CD4-positive, CD25-positive, alpha-beta regulatory T cell (primary cell): Measurements from ENCODE around the gene EBF4. TPM values are rescaled to one million over a fixed set of nuclear protein-coding genes. Genes with fewer than 3 reads are reported as not detected.

Experiments used
- ATAC-seq, 2 donors: fragments of 150-1000 bp; cut with Tn5 transposase; one replicate each; pipeline ENCODE4 v1.10.0; 2021; ENCODE audit warnings: low read depth in 2 of 2, moderate number of reproducible peaks in 2 of 2, moderate library complexity in 1 of 2
- DNase-seq, 3 donors: peaks; one replicate each; pipeline versions ENCODE4 v3.0.0 to v3.0.0-alpha.2; 2012 to 2022; ENCODE audit warnings: mixed read lengths in 1 of 3
- H3K27ac ChIP-seq: one replicate; pipeline ENCODE4 v1.7.0; 2013; ENCODE audit warnings: mild to moderate bottlenecking, low read length; ENCODE audit not compliant: insufficient read depth, poor library complexity, severe bottlenecking
- H3K27me3 ChIP-seq: one replicate; pipeline ENCODE4 v1.7.0; 2013; ENCODE audit warnings: low read length; ENCODE audit not compliant: control insufficient read depth, insufficient read depth
- H3K36me3 ChIP-seq: one replicate; pipeline ENCODE4 v1.7.0; 2013; ENCODE audit warnings: mild to moderate bottlenecking, low read length, moderate library complexity; ENCODE audit not compliant: control insufficient read depth, insufficient read depth
- H3K4me1 ChIP-seq: 2 replicates; pipeline ENCODE4 v1.7.0; 2013; ENCODE audit warnings: mild to moderate bottlenecking, low read length; ENCODE audit not compliant: insufficient read depth, control insufficient read depth, poor library complexity, severe bottlenecking
- H3K4me3 ChIP-seq: one replicate; pipeline ENCODE4 v1.7.0; 2013; ENCODE audit warnings: low read depth, mild to moderate bottlenecking, low read length, moderate library complexity
- H3K9me3 ChIP-seq, 2 experiments: 1 replicate in 1 of 2; 2 replicates in 1 of 2; pipeline ENCODE4 v1.7.0; 2013; ENCODE audit warnings: low read length in 2 of 2, mild to moderate bottlenecking in 1 of 2, moderate library complexity in 1 of 2; ENCODE audit not compliant: control insufficient read depth in 2 of 2
- H3K27ac Mint-ChIP-seq, 3 donors: one replicate each; pipeline ENCODE4 v1.8.0; 2020 to 2022; ENCODE audit warnings: mild to moderate bottlenecking in 3 of 3, mixed read lengths in 3 of 3, moderate library complexity in 2 of 3
- H3K27me3 Mint-ChIP-seq: one replicate; pipeline ENCODE4 v1.8.0; 2022; ENCODE audit warnings: mild to moderate bottlenecking, mixed read lengths
- H3K36me3 Mint-ChIP-seq: one replicate; pipeline ENCODE4 v1.8.0; 2020; ENCODE audit warnings: mixed read lengths
- H3K4me1 Mint-ChIP-seq, 4 donors: one replicate each; pipeline ENCODE4 v1.8.0; 2020 to 2022; ENCODE audit warnings: mixed read lengths in 4 of 4, mild to moderate bottlenecking in 1 of 4
- H3K4me3 Mint-ChIP-seq, 4 donors: one replicate each; pipeline ENCODE4 v1.8.0; 2020 to 2022; ENCODE audit warnings: mild to moderate bottlenecking in 4 of 4, mixed read lengths in 4 of 4, moderate library complexity in 3 of 4
- H3K9me3 Mint-ChIP-seq, 7 donors: one replicate each; pipeline ENCODE4 v1.8.0; 2020 to 2022; ENCODE audit warnings: mixed read lengths in 7 of 7, mild to moderate bottlenecking in 3 of 7, moderate library complexity in 2 of 7
- polyA plus RNA-seq, 4 donors: library from polyadenylated mRNA; unstranded; fragments of 300-500 nt; fragmentation: Illumina TruSeq; gene quantifications; one replicate each; pipeline ENCODE4 v1.2.3, GENCODE V29; 2021
- total RNA-seq: library from RNA; stranded (reverse); gene quantifications from one replicate; pipeline ENCODE4 v1.2.3, GENCODE V29; 2022

The EBF4 gene
- total and polyA plus RNA-seq, 5 donors from 2014 or later, result 0.36 to 1.8 (median 0.76) TPM; not detected in 2

GRCh38 chr20:2654831-2655230 lies 37.7 kb upstream of the EBF4 start:
- Histone ChIP-seq H3K36me3 (peaks cover 58% of the 10 kb centered on the region), H3K27me3 (no peaks in the 10 kb centered on the region), H3K27ac (no peak overlapping the region), H3K4me3 (no peak overlapping the region), H3K9me3 (no peaks in the 10 kb centered on the region), H3K4me1 (peaks cover 34% of the 10 kb centered on the region)
- Mint-ChIP-seq H3K4me1 (peaks cover 9 to 40% (median 18%) of the 10 kb centered on the region in 4 donors), H3K9me3 (no peaks in the 10 kb centered on the region), H3K36me3 (peaks cover 44% of the 10 kb centered on the region), H3K27me3 (no peaks in the 10 kb centered on the region), H3K4me3 (peak overlapping the region; percentile 91 to 93 (median 92)), H3K27ac (peak overlapping the region in 1 of 3 donors; percentile 46)
- ATAC-seq (no peak), DNase-seq (no peak)

DNA sequence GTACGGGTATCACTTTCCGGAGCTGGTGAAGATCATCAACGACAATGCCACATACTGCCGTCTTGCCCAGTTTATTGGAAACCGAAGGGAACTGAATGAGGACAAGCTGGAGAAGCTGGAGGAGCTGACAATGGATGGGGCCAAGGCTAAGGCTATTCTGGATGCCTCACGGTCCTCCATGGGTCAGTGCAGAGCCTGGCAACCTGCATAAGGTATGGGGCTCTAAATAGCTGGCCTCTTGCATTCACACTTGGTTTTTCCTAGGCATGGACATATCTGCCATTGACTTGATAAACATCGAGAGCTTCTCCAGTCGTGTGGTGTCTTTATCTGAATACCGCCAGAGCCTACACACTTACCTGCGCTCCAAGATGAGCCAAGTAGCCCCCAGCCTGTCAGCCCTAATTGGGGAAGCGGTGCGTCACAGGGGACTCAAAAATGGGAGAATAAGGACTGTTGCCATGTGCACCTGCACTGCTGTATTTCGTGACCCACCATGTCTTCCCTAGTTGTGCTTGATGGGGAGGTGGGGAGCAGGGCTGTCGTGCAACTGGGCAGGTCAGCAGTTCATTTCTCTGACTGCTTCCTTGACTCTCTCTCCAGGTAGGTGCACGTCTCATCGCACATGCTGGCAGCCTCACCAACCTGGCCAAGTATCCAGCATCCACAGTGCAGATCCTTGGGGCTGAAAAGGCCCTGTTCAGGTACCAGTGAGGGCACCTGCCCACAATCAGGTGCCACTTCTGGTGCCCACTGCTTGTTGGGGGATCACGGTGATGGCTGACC lies 37.1 kb upstream of the EBF4 start:
- Mint-ChIP-seq H3K36me3 (peaks cover 51% of the 10 kb centered on the region), H3K27ac (no peak overlapping the region), H3K4me3 (peak overlapping the region; percentile 16 to 93 (median 64)), H3K27me3 (no peaks in the 10 kb centered on the region), H3K9me3 (no peaks in the 10 kb centered on the region), H3K4me1 (peaks cover 9 to 33% (median 17%) of the 10 kb centered on the region in 4 donors)
- no peak overlapping the region for H3K4me3 ChIP-seq
- H3K9me3 ChIP-seq, result no peaks in the 10 kb centered on the region
- no peak overlapping the region for H3K27ac ChIP-seq
- H3K27me3 ChIP-seq, result no peaks in the 10 kb centered on the region
- peaks cover 34% of the 10 kb centered on the region for H3K4me1 ChIP-seq
- ATAC-seq (no peak), DNase-seq (no peak)
- H3K36me3 ChIP-seq, result peaks cover 65% of the 10 kb centered on the region

GRCh38 chr20:2656471-2657117 lies 36.0 kb upstream of the EBF4 start:
- H3K27me3 Mint-ChIP-seq, result no peaks in the 10 kb centered on the region
- peaks cover 58% of the 10 kb centered on the region for H3K36me3 Mint-ChIP-seq
- no peaks in the 10 kb centered on the region for H3K9me3 Mint-ChIP-seq
- peaks cover 9 to 28% (median 17%) of the 10 kb centered on the region in 4 donors for H3K4me1 Mint-ChIP-seq
- peak overlapping the region in 2 of 4 donors; percentile 56 to 65 for H3K4me3 Mint-ChIP-seq
- ATAC-seq (no peak), DNase-seq (no peak)
- no peak overlapping the region for H3K27ac Mint-ChIP-seq
- Histone ChIP-seq H3K9me3 (no peaks in the 10 kb centered on the region), H3K4me1 (peaks cover 26% of the 10 kb centered on the region), H3K27me3 (no peaks in the 10 kb centered on the region), H3K36me3 (peaks cover 75% of the 10 kb centered on the region), H3K4me3 (no peak overlapping the region), H3K27ac (no peak overlapping the region)

GRCh38 chr20:2657241-2657640 lies 35.3 kb upstream of the EBF4 start:
- DNase-seq (no peak), ATAC-seq (no peak)
- Mint-ChIP-seq H3K36me3 (peaks cover 65% of the 10 kb centered on the region), H3K4me1 (peaks cover 11 to 35% (median 23%) of the 10 kb centered on the region in 4 donors), H3K9me3 (no peaks in the 10 kb centered on the region), H3K4me3 (peak overlapping the region in 1 of 4 donors; percentile 65), H3K27me3 (no peaks in the 10 kb centered on the region), H3K27ac (peak overlapping the region in 1 of 3 donors; percentile 56)
- H3K27ac ChIP-seq, result no peak overlapping the region
- no peaks in the 10 kb centered on the region for H3K9me3 ChIP-seq
- H3K27me3 ChIP-seq, result no peaks in the 10 kb centered on the region
- H3K4me3 ChIP-seq, result no peak overlapping the region
- H3K36me3 ChIP-seq, result peaks cover 81% of the 10 kb centered on the region
- peaks cover 20% of the 10 kb centered on the region for H3K4me1 ChIP-seq

- Histone ChIP-seq H3K36me3 (peaks cover 83% of the 10 kb centered on the region), H3K9me3 (no peaks in the 10 kb centered on the region), H3K27ac (no peak overlapping the region), H3K27me3 (no peaks in the 10 kb centered on the region), H3K4me3 (no peak overlapping the region), H3K4me1 (peaks cover 20% of the 10 kb centered on the region)
- H3K4me1 Mint-ChIP-seq, result peaks cover 14 to 36% (median 25%) of the 10 kb centered on the region in 4 donors
- peak overlapping the region in 1 of 4 donors; percentile 95 for H3K4me3 Mint-ChIP-seq
- H3K27me3 Mint-ChIP-seq, result no peaks in the 10 kb centered on the region
- no peak for DNase-seq
- peak overlapping the region in 1 of 3 donors; percentile 83 for H3K27ac Mint-ChIP-seq
- H3K36me3 Mint-ChIP-seq, result peaks cover 67% of the 10 kb centered on the region
- no peak for ATAC-seq
- no peaks in the 10 kb centered on the region for H3K9me3 Mint-ChIP-seq
These were observed 34.9 kb upstream of the EBF4 start for GRCh38 chr20:2657674-2658073.

DNA sequence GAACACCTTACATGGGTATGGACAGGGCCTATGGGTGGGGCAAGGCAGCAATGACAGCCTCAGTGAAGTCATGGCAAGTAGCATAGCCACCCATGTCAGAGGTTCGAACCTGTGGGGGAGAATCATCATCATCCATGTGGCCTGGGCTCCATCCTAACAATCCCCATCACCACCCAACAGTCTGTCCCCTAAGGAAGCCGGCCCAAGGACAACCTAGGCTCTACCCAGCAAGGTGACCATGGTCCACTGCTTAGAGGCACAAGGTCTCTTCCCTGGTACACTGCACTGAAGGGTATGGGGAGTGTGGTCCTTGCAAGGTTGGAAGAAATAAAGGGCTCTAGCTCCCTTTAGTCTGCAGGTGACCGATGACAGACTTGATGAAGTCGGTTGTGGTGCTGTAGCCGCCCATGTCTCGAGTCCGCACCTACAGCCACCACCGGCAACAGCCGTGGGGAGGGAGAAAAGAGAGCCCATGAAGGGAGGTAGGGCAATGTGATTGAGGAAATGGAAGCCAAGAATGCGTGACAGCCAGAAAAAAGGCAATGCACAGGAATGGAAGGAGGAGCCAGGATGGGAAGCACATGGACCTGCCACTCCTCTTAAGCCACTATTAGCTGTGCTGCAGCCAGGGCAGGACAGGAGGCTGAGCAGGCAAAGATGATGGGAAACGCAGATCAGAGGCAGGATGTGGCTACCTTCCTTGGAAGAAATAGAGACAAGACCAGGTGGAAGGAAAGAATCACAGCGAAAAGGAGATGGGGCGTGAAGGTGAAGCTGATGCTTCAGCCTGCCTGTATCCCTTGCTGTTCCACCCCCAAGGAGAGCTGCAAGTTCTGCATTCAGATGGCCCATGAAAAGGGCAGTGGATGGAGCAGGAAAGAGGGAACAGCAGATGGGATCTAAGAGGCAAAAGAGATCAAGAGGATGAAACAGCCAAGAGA lies 33.9 kb upstream of the EBF4 start:
- Histone ChIP-seq H3K4me3 (no peak overlapping the region), H3K27ac (no peak overlapping the region), H3K36me3 (peaks cover 83% of the 10 kb centered on the region), H3K27me3 (no peaks in the 10 kb centered on the region), H3K9me3 (no peaks in the 10 kb centered on the region), H3K4me1 (peaks cover 19% of the 10 kb centered on the region)
- DNase-seq, result no peak
- Mint-ChIP-seq H3K9me3 (no peaks in the 10 kb centered on the region), H3K36me3 (peaks cover 67% of the 10 kb centered on the region), H3K4me1 (peaks cover 14 to 40% (median 24%) of the 10 kb centered on the region in 4 donors), H3K4me3 (peak overlapping the region in 2 of 4 donors; percentile 48 to 95), H3K27me3 (no peaks in the 10 kb centered on the region), H3K27ac (no peak overlapping the region)
- ATAC-seq, result no peak

- no peak for ATAC-seq
These were observed 33.0 kb upstream of the EBF4 start for GRCh38 chr20:2659547-2659946.

More at GRCh38 chr20:2659547-2659946, 33.0 kb upstream of the EBF4 start:
- Mint-ChIP-seq H3K4me1 (peaks cover 18 to 40% (median 25%) of the 10 kb centered on the region in 4 donors), H3K27me3 (peaks cover 7% of the 10 kb centered on the region), H3K27ac (no peak overlapping the region), H3K9me3 (peaks cover 0 to 2% (median 0%) of the 10 kb centered on the region in 7 donors), H3K4me3 (peak overlapping the region in 2 of 4 donors; percentile 75 to 95), H3K36me3 (peaks cover 70% of the 10 kb centered on the region)
- H3K27ac ChIP-seq, result no peak overlapping the region
- no peak for DNase-seq
- H3K9me3 ChIP-seq, result no peaks in the 10 kb centered on the region
- peaks cover 17% of the 10 kb centered on the region for H3K4me1 ChIP-seq
- no peak overlapping the region for H3K4me3 ChIP-seq
- peaks cover 77% of the 10 kb centered on the region for H3K36me3 ChIP-seq
- H3K27me3 ChIP-seq, result no peaks in the 10 kb centered on the region
